Measurements from ENCODE around the gene ASB11. TPM values are rescaled to one million over a fixed set of nuclear protein-coding genes. Genes with fewer than 3 reads are reported as not detected.
"Not testable (repeated sequence)": the region's sequence is repeated elsewhere in the genome, so short reads cannot be mapped to it uniquely, and the experiment has no call there.

ASB11 gene
- total RNA-seq, 4 donors from 2014 or later: 0.55 to 1.8 (median 1.7) TPM; not detected in 1

DNA sequence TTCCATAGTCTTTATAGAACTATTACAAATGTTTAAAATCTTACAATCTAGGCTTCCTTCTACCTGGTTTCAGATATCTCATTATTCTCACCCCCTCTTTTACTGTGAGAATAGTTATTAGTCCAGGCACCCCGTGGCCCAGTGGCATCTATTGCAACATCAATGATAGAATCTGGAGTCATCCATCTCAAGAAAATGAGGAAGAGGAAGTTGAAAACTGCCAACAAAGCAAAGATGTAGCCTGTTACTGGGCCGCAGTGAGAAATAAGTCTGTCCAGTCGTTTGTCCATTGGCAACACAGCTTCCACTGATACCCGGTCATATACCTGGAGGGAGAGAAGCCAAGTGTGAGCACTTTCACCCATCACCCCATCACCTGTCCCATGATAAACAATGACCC, 6.0 kb upstream of the ASB11 start:
- intact Hi-C loops (cut with DNase I; ENCODE audit: low total_unique reads): no loop called here
- DNase-seq (ENCODE audit: low spot score in 2 of 2): no peak
- 67 to 80% methylated on average over 4 of the region's 4 CpGs for WGBS, 2 donors
- no peak overlapping the region for H3K4me3 ChIP-seq (ENCODE audit: low read depth, poor library complexity, severe bottlenecking)
- TF ChIP-seq, protein P1, sequence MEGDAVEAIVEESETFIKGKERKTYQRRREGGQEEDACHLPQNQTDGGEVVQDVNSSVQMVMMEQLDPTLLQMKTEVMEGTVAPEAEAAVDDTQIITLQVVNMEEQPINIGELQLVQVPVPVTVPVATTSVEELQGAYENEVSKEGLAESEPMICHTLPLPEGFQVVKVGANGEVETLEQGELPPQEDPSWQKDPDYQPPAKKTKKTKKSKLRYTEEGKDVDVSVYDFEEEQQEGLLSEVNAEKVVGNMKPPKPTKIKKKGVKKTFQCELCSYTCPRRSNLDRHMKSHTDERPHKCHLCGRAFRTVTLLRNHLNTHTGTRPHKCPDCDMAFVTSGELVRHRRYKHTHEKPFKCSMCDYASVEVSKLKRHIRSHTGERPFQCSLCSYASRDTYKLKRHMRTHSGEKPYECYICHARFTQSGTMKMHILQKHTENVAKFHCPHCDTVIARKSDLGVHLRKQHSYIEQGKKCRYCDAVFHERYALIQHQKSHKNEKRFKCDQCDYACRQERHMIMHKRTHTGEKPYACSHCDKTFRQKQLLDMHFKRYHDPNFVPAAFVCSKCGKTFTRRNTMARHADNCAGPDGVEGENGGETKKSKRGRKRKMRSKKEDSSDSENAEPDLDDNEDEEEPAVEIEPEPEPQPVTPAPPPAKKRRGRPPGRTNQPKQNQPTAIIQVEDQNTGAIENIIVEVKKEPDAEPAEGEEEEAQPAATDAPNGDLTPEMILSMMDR (IDR thresholded peaks at IDR 0.05): no peak
- TF ChIP-seq POLR2A (IDR thresholded peaks at IDR 0.05): no peak

DNA sequence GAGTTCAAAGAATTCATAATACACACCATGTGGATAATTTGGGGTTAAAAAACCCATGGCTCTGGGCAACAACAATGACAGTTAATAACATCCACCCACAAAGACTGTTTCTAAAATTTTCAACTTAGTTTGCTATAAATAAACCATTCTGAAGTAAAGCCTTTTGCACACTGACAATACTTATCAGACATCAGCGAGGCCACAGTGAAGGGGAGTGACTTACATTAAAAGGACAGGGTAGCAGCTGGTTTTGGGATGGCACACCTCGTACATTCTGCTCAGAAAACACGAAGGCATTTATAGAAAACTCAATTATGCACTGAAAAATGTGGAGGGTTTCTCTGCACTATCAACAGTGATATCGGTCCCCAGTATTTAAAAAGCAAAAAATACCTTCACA, 4.9 kb upstream of the ASB11 start:
- H3K4me3 ChIP-seq (ENCODE audit: low read depth, poor library complexity, severe bottlenecking): no peak overlapping the region
- no peak for DNase-seq (ENCODE audit: low spot score in 2 of 2)
- 68 to 76% methylated on average over 4 of the region's 4 CpGs for WGBS, 2 donors
- intact Hi-C loops (cut with DNase I; ENCODE audit: low total_unique reads): no loop called here
- TF ChIP-seq, protein P1 (IDR thresholded peaks at IDR 0.05): no peak

DNA sequence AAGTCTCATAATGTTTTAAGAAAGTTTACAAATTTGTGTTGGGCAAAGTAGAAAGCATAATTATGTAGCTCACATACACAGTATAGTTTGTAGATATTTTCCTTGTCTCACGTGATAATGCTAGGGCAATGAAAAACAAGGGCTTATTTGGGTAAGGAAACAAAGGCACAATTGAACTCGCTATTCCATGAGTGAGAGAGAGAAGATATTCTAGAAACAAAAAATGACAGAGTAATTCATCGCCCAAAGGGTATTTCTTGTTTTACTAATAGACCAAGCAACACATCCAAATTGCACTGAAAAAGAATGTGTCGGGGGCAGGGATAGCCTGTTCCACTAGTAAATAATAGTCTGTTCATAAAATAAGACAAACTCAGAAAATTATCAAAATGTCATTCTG, 3.6 kb upstream of the ASB11 start:
- DNase-seq (ENCODE audit: low spot score in 2 of 2): no peak
- intact Hi-C loops (cut with DNase I; ENCODE audit: low total_unique reads): no loop called here
- no peak for TF ChIP-seq POLR2A (IDR thresholded peaks at IDR 0.05)
- TF ChIP-seq, protein P1 (IDR thresholded peaks at IDR 0.05): no peak
- no peak overlapping the region for H3K4me3 ChIP-seq (ENCODE audit: low read depth, poor library complexity, severe bottlenecking)
- 78 to 86% methylated on average over 4 of the region's 4 CpGs for WGBS, 2 donors

DNA sequence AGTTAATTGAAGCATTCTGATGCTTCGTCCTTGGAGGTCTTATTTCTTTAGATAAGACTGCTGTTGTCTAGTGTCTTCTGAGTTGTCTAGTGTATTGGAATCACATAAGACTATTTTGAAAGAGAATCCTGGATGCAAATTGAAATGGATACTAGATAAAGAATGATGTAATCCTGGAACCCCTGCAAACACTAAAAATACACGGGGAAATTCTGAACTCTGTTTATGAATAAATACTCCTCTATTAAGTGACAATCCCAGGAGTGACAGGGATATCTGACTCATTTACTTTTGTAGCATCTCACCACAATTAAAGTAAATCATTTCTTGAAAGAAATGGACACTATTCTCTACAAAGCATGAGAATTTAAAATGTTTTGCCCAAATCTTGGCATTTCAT, 968 bp downstream of the ASB11 start:
- intact Hi-C loops (cut with DNase I; ENCODE audit: low total_unique reads): no loop called here
- no peak for DNase-seq (ENCODE audit: low spot score in 2 of 2)
- H3K4me3 ChIP-seq (ENCODE audit: low read depth, poor library complexity, severe bottlenecking): no peak overlapping the region
- no peak for TF ChIP-seq POLR2A (IDR thresholded peaks at IDR 0.05)
- TF ChIP-seq, protein P1 (IDR thresholded peaks at IDR 0.05): no peak
- WGBS, 2 donors: 39 to 45% methylated on average over 2 of the region's 2 CpGs

DNA sequence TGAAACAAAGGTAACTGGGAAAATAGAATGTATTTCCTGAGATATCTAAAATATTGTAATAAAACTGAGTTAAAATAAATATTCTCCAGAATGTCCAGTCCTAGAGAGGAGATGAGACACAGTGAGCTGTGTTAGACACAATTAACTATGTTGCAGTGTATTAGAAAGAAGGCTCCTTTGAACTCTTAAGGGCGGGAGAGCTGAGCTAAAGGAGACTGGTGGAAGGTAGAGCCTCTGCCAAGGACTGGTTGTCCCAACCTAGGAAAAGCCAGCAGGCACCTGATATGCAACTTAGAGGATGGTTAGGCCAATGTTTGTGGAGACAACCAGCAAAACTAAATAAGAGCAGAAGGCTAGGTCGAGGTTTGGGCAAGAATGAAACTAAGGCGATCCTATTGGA, 4.3 kb downstream of the ASB11 start:
- no peak for DNase-seq (ENCODE audit: low spot score in 2 of 2)
- intact Hi-C loops (cut with DNase I; ENCODE audit: low total_unique reads): no loop called here
- WGBS, 2 donors: 74 to 84% methylated on average over 3 of the region's 3 CpGs
- TF ChIP-seq, protein P1 (IDR thresholded peaks at IDR 0.05): no peak
- TF ChIP-seq POLR2A (IDR thresholded peaks at IDR 0.05): no peak
- no peak overlapping the region for H3K4me3 ChIP-seq (ENCODE audit: low read depth, poor library complexity, severe bottlenecking)

DNA sequence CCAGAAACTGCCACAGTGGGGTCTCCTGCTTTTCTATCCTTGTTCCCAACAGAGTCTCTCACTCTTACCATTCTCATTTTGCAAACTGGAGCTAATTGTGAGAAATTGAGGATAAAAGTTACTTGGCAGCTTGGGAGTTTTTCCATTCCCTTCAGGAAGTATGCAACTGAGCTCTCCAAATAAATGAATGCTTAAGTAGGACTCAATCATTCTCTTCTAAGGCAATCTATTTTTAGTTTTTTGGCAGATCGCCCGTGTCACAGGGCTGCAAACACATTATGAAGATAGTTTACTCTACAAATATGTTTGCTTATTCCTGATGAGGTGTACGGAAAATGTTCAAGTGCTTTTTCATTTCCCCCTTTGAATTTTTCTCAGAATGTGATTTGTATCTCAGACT, 5.3 kb downstream of the ASB11 start:
- H3K4me3 ChIP-seq (ENCODE audit: low read depth, poor library complexity, severe bottlenecking): no peak overlapping the region
- intact Hi-C loops (cut with DNase I; ENCODE audit: low total_unique reads): no loop called here
- peak in 1 of 2 donors; percentile 45 for DNase-seq (ENCODE audit: low spot score in 2 of 2)
- 10 to 35% methylated on average over 3 of the region's 3 CpGs for WGBS, 2 donors
- TF ChIP-seq POLR2A (IDR thresholded peaks at IDR 0.05): no peak
- TF ChIP-seq, protein P1 (IDR thresholded peaks at IDR 0.05): no peak

DNA sequence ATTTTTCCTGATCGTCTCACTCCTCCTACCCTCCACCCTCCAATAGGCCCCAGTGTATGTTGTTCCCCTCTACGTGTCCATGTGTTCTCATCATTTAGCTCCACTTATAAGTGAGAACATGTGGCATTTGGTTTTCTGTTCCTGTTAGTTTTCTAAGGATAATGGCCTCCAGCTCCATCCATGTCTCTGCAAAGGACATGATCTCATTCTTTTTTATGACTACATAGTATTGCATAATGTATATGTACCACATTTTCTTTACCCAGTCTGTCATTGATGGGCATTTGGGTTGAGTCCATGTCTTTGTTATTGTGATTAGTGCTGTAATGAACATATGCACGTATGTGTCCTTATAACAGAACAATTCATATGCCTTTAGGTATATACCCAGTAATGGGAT, 9.5 kb downstream of the ASB11 start:
- H3K4me3 ChIP-seq (ENCODE audit: low read depth, poor library complexity, severe bottlenecking); intact Hi-C loops (cut with DNase I; ENCODE audit: low total_unique reads); DNase-seq (ENCODE audit: low spot score in 2 of 2): not testable (repeated sequence)
- 62 to 81% methylated on average over 3 of the region's 3 CpGs for WGBS, 2 donors

Measured in lower leg skin (tissue), 4 donors.